GM18519 (cell line): Measurements from ENCODE around the gene CLOCK.
A peak's percentile ranks its signal among the peaks of the same experiment; 100 is the strongest.

ENCODE experiments used
- ATAC-seq: cut with Tn5 transposase; IDR thresholded peaks from one replicate; pipeline ENCODE4 v1.9.1; 2021; ENCODE audit warnings: mild to moderate bottlenecking, moderate library complexity; ENCODE audit not compliant: unreplicated experiment, low FRiP score

Gene CLOCK

DNA sequence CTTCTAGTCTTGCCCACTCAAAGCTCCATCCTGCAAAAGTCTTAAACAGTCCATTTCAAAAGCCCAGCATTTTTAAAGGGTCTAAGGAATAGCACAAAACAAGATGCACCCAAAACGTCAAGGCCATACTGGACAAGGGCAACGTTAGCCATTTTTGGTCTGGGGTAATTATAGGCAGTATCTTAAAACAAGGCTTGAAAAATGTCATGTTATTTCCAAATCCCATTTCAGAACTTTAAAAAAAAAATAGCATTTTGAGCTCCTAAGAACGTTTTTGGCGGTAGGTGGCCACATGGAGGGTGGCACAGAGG, 151.5 kb downstream of the CLOCK start:
- ATAC-seq: no peak

DNA sequence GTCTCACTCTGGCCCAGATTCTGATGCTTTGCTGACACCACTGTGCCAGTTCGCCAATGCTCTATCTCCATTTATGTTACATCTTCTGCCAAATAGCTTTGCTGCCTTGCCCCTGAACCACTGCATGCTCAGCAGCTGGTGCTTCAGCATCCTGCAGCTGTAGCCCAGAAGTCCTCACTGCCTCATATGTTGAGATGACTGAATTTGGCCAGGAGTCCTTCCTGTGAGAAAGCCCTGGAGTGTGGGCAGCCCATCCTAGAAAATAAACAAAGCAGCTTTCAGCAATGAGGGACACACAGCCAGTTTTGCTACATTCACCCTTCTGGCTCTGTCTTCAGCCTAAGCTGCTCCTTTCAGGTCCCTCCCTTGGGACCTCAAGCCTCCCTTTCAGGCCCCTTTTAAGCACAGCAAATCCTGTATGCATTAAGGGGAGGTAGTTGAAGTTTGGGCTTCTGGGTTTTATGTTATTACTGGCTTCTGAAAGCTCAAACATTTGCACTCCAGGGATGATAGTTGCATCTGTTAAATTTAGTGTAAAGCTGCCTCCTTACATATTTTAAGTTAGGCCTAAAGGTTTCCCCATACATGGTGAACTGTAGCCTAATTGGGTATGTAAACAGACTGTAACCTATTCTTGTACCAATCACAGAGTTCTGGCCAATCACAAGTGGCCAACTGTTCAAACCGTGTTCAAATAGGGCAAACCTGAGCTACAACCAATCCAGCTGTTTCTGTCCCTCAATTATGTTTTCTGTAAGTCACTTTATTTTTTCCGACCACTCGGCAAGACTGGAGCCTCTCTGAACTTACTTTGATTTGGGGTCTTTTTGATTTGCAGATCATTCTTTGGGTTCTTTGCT, 153.0 kb downstream of the CLOCK start:
- ATAC-seq: no peak

DNA sequence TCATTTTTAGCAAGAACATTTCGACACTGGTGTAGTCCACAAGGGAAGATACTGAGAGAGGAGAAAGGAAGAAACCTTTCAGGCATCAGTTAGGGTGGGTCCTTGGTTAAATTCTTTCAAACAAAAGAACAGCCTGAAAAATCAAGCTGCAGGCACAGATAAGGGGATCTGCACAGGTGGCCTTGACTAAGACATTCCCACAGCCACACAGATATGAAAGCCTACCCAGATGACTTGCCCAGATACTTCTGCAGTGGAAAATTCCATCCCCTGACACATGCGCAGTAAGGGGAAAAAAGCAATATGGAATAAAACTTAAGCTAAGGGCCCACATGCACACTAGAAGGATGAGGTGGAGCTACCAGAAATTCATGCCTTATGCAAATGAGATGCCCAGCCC, 159.9 kb downstream of the CLOCK start:
- ATAC-seq: no peak

DNA sequence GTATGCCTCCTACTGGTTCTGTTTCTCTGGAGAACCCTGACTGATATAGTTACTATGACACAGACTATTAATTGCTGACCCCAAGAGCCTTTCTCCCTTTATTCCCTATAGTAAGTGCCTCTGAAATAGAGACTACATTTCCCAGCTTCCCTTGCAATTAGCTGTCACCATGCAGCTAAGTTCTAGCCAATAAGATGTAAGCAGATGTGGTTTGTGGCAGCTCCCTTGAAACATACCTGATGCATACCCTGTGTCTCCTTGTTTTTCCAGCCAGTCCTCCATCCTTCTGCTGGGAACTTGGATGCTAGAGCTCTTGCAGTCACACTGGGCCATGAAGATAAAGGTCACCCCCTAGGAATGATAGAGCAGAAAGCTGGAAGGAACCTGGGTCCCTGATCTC, 160.6 kb downstream of the CLOCK start:
- ATAC-seq: peak; percentile 78

DNA sequence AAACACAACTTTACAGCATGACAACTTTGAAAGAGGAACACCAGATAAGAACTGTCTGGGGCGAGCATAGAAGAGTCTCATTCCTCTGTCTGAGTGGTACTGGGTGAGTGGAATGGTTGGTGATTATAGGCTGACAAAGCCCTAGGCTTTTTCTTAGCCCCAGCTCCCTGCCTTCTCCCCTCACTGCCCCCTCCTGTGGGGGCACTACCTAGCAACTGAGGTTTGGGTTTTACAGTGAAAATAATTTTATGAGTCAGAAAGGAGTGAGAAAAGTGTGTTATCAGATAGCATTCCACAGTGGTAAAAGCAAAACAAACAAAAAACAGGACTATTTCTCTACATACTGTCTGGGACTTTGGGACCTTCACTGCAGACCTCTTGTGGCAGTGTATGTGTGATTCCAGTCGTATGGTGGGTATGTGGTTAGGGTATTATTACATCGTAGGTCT, 161.5 kb downstream of the CLOCK start:
- ATAC-seq: no peak

DNA sequence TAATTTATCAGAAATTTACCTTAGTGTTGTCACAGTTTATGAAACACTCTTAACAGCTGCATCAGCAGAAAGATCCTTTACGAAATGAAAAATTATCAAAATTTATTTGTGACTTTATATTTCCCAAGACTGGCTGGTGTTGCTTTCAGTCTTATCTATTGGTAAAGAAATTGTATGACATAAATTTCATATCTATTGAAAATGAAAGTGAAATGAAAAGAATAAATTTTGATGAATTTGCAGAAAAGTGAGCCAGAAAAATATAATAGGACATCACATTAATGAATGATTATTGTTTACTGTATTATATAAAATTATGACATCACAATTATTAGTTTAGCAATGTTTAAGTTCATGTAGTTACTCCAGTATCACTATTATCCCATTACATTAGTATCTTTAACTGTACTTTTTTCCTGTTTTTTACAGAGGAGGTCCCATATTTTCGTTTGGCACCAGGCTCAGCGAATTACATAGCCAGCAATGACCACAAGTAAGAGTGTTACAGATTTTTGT, 164.2 kb downstream of the CLOCK start:
- ATAC-seq: no peak

DNA sequence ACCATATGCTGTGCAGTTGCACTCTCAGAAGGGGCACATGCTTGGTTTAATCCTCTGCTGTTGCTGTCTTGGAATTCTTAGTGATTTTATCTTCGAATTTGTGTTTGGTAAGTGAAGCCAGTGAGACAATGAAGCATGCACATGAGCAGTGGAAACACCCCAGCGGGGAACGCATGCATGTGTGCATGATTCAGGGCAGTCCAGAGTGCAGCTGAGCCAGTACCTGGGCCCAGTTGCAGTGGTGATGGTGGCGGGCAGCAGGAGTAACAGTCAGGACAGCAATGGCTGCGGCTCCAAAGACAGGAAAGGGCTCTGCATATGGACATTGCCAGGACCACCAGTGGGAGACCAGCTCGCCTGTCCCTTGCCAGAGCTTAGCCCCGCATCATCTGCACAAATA, 165.2 kb downstream of the CLOCK start:
- ATAC-seq: no peak

DNA sequence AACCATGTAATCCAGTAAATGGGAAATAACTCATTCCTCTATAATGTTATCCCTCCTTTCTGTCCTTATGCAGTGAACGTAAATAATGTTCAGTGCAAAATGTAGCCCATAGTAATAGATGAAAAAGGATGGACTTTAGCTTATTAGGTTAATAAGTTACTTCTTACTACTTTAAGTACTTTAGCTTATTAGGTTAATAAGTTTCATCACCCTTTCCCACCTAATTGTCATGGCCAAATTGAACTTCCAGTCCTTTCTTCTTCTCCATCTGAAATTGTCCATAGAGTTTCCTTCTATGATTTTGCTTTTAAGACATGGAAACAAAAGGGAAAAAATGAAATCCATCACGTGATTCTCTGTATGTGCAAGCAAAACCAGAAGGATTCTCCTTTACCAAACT, 166.1 kb downstream of the CLOCK start:
- no peak for ATAC-seq

DNA sequence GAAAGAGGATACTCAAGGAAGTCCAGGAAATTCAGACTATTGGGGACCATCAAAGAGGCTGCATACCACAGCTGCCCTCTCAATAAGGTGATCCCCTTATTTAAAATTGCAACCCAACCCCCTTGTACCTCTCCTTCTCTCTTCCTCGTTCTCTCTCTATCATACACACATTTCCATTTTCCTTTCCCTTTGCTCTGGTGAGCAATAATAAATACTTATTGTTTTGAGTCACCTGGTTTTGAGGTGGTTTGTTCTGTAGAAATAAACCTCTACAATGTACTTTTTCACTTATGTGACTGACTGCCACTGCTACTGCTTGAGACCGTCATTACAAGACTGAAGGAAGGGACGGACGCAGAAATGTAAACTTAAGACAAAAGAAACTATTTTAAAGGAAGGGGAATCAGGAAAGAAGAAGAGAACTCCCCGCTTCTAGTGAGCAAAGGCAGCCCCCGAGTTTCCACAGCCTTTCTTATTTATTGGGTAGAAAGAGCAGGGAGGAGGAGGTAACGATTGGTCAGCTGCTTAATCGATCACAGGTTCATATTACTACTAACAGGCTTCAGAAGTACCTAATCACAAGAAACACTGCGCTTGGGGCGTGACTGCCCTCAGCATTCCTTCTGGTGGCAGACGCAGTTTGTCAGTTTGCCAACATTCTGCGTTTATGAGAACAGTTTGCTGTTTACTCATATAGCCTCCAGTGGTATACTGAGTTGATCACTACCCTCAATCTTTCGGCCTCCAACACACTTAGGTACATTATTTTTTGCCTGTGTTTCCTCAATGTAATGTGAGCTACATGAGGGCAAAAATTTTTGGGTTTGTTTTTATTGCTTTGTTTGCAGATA, 167.9 kb downstream of the CLOCK start:
- ATAC-seq: no peak
